Muscle layer of colon (tissue), 2 donors: Measurements from ENCODE around the gene EIF4H.
"Not testable (repeated sequence)": the region's sequence is repeated elsewhere in the genome, so short reads cannot be mapped to it uniquely, and the experiment has no call there.

Experiments
- H3K27ac ChIP-seq: one replicate; pipeline ENCODE4 v1.7.0; 2013; ENCODE audit warnings: low read depth, mild to moderate bottlenecking, low read length, moderate library complexity
- H3K27me3 ChIP-seq, 2 donors: one replicate each; pipeline ENCODE4 v1.7.0; 2013; ENCODE audit warnings: low read length in 2 of 2, mild to moderate bottlenecking in 2 of 2; ENCODE audit not compliant: insufficient read depth in 2 of 2, control insufficient read depth in 1 of 2
- H3K36me3 ChIP-seq: one replicate; pipeline ENCODE4 v1.7.0; 2013; ENCODE audit warnings: mild to moderate bottlenecking, low read length; ENCODE audit not compliant: insufficient read depth
- H3K4me1 ChIP-seq: one replicate; pipeline ENCODE4 v1.7.0; 2013; ENCODE audit warnings: mild to moderate bottlenecking, low read length; ENCODE audit not compliant: insufficient read depth
- H3K4me3 ChIP-seq, 2 donors: one replicate each; pipeline ENCODE4 v1.7.0; 2013; ENCODE audit warnings: low read length in 2 of 2, low read depth in 1 of 2, mild to moderate bottlenecking in 1 of 2, moderate library complexity in 1 of 2
- H3K9ac ChIP-seq: one replicate; pipeline ENCODE4 v1.7.0; 2013; ENCODE audit warnings: low read length
- H3K9me3 ChIP-seq: one replicate; pipeline ENCODE4 v1.7.0; 2013; ENCODE audit warnings: mild to moderate bottlenecking, low read length
- donor health status: abdominal sarcoma.
- donor health status: Adenocarcinoma of cecum.

Gene EIF4H

GRCh38 chr7:74206052-74206451 is 31.9 kb downstream of the EIF4H start:
- not testable (repeated sequence) for H3K36me3 ChIP-seq, H3K9me3 ChIP-seq, H3K4me3 ChIP-seq, H3K4me1 ChIP-seq, H3K27me3 ChIP-seq, H3K9ac ChIP-seq, H3K27ac ChIP-seq

GRCh38 chr7:74206589-74207120 is 32.5 kb downstream of the EIF4H start:
- H3K36me3 ChIP-seq, result no peaks in the 10 kb centered on the region
- no peak overlapping the region for H3K9ac ChIP-seq
- no peak overlapping the region for H3K27ac ChIP-seq
- peak overlapping the region in 1 of 2 donors; percentile 27 for H3K4me3 ChIP-seq
- H3K27me3 ChIP-seq, result no peaks in the 10 kb centered on the region
- H3K9me3 ChIP-seq, result no peaks in the 10 kb centered on the region
- peaks cover 4% of the 10 kb centered on the region for H3K4me1 ChIP-seq

- Histone ChIP-seq H3K9ac (no peak overlapping the region), H3K36me3 (no peaks in the 10 kb centered on the region), H3K27ac (no peak overlapping the region), H3K27me3 (no peaks in the 10 kb centered on the region), H3K4me1 (peaks cover 4% of the 10 kb centered on the region), H3K9me3 (no peaks in the 10 kb centered on the region), H3K4me3 (no peak overlapping the region)
Observed at GRCh38 chr7:74207586-74207985, 33.4 kb downstream of the EIF4H start.

GRCh38 chr7:74208241-74208640 is 34.1 kb downstream of the EIF4H start:
- not testable (repeated sequence) for H3K4me3 ChIP-seq, H3K4me1 ChIP-seq, H3K27ac ChIP-seq, H3K9me3 ChIP-seq, H3K36me3 ChIP-seq, H3K9ac ChIP-seq, H3K27me3 ChIP-seq

- no peak overlapping the region for H3K4me3 ChIP-seq
- H3K9ac ChIP-seq, result no peak overlapping the region
- no peaks in the 10 kb centered on the region for H3K27me3 ChIP-seq
- no peaks in the 10 kb centered on the region for H3K4me1 ChIP-seq
- no peaks in the 10 kb centered on the region for H3K9me3 ChIP-seq
- H3K27ac ChIP-seq, result no peak overlapping the region
- no peaks in the 10 kb centered on the region for H3K36me3 ChIP-seq
Observed at GRCh38 chr7:74212661-74213060, 38.5 kb downstream of the EIF4H start.

GRCh38 chr7:74214816-74215630 is 40.9 kb downstream of the EIF4H start:
- H3K9me3 ChIP-seq, result no peaks in the 10 kb centered on the region
- H3K27me3 ChIP-seq, result no peaks in the 10 kb centered on the region
- no peak overlapping the region for H3K9ac ChIP-seq
- H3K4me3 ChIP-seq, result no peak overlapping the region
- no peaks in the 10 kb centered on the region for H3K36me3 ChIP-seq
- no peak overlapping the region for H3K27ac ChIP-seq
- H3K4me1 ChIP-seq, result no peaks in the 10 kb centered on the region

GRCh38 chr7:74215921-74216320 is 41.8 kb downstream of the EIF4H start:
- no peaks in the 10 kb centered on the region for H3K36me3 ChIP-seq
- no peaks in the 10 kb centered on the region for H3K9me3 ChIP-seq
- H3K27ac ChIP-seq, result no peak overlapping the region
- H3K4me3 ChIP-seq, result no peak overlapping the region
- H3K27me3 ChIP-seq, result no peaks in the 10 kb centered on the region
- no peaks in the 10 kb centered on the region for H3K4me1 ChIP-seq
- H3K9ac ChIP-seq, result no peak overlapping the region

GRCh38 chr7:74216361-74216761 is 42.2 kb downstream of the EIF4H start:
- Histone ChIP-seq H3K4me3 (no peak overlapping the region), H3K9me3 (no peaks in the 10 kb centered on the region), H3K4me1 (no peaks in the 10 kb centered on the region), H3K9ac (no peak overlapping the region), H3K27ac (no peak overlapping the region), H3K36me3 (no peaks in the 10 kb centered on the region), H3K27me3 (no peaks in the 10 kb centered on the region)

- no peaks in the 10 kb centered on the region for H3K36me3 ChIP-seq
- no peaks in the 10 kb centered on the region for H3K9me3 ChIP-seq
- H3K4me3 ChIP-seq, result no peak overlapping the region
- no peaks in the 10 kb centered on the region for H3K27me3 ChIP-seq
- no peaks in the 10 kb centered on the region for H3K4me1 ChIP-seq
- H3K27ac ChIP-seq, result no peak overlapping the region
- H3K9ac ChIP-seq, result no peak overlapping the region
Observed at GRCh38 chr7:74217455-74218342, 43.5 kb downstream of the EIF4H start.

GRCh38 chr7:74218343-74218698 is 44.2 kb downstream of the EIF4H start:
- no peaks in the 10 kb centered on the region for H3K4me1 ChIP-seq
- H3K9me3 ChIP-seq, result no peaks in the 10 kb centered on the region
- H3K27ac ChIP-seq, result no peak overlapping the region
- H3K36me3 ChIP-seq, result no peaks in the 10 kb centered on the region
- no peaks in the 10 kb centered on the region for H3K27me3 ChIP-seq
- no peak overlapping the region for H3K4me3 ChIP-seq
- no peak overlapping the region for H3K9ac ChIP-seq

- Histone ChIP-seq H3K36me3 (no peaks in the 10 kb centered on the region), H3K4me3 (no peak overlapping the region), H3K9me3 (no peaks in the 10 kb centered on the region), H3K9ac (no peak overlapping the region), H3K27me3 (no peaks in the 10 kb centered on the region), H3K4me1 (no peaks in the 10 kb centered on the region), H3K27ac (no peak overlapping the region)
Observed at GRCh38 chr7:74219416-74219815, 45.3 kb downstream of the EIF4H start.
